Epidermal melanocyte (primary cell): ENCODE measurements around the gene RHOT2.

Experiments used
- DNase-seq: peaks from one replicate; pipeline ENCODE4 v3.0.0; 2011; ENCODE audit warnings: low spot score; ENCODE audit not compliant: insufficient read length

The RHOT2 gene

GRCh38 chr16:669666-670065, 1.7 kb downstream of the RHOT2 start:
- no peak for DNase-seq

DNA sequence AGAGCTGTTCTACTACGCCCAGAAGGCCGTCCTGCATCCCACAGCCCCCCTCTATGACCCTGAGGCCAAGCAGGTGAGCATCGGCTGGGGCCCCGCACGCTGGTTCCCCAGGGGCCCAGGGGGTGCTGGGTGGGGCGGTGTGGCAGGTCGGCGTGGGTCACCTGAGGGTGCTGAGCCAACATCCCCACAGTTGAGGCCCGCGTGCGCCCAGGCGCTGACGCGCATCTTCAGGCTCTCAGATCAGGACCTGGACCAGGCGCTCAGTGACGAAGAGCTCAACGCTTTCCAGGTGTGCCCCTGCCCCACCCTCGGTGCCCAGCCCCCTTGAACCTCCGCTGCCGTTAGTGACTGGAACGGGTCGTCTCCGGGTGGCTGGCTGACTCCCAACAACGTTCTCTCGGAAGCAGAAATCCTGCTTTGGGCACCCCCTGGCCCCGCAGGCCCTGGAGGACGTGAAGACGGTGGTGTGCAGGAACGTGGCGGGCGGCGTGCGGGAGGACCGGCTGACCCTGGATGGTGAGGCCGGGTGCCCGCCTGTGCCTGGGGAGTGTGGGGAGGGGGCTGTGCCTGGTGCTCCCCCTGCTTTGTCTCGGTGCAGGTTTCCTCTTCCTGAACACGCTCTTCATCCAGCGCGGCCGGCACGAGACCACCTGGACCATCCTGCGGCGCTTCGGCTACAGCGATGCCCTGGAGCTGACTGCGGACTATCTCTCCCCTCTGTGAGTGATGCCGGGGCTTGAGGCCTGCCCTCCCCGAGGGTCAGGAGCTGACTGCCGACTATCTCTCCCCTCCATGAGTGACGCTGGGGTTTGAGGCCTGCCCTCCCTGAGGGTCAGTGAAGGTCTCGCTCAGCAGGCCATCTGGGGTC, 2.8 kb downstream of the RHOT2 start:
- DNase-seq, result no peak

- DNase-seq, result no peak
These were observed 3.6 kb downstream of the RHOT2 start for GRCh38 chr16:671353-672131.

- no peak for DNase-seq
These were observed 4.4 kb downstream of the RHOT2 start for GRCh38 chr16:672371-672770.

DNA sequence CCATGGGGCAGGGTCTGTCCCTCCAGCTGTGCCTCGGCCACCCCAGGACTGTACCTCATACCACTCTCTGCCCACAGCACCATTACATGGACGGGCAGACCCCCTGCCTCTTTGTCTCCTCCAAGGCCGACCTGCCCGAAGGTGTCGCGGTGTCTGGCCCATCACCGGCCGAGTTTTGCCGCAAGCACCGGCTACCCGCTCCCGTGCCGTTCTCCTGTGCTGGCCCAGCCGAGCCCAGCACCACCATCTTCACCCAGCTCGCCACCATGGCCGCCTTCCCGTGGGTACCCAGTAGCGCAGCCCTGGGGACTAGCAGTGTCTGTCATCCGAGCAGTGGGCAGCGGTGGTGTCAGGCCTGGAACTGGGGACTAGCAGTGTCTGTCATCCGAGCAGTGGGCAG, 4.9 kb downstream of the RHOT2 start:
- DNase-seq, result no peak

GRCh38 chr16:673399-673991, 5.6 kb downstream of the RHOT2 start:
- DNase-seq, result no peak

DNA sequence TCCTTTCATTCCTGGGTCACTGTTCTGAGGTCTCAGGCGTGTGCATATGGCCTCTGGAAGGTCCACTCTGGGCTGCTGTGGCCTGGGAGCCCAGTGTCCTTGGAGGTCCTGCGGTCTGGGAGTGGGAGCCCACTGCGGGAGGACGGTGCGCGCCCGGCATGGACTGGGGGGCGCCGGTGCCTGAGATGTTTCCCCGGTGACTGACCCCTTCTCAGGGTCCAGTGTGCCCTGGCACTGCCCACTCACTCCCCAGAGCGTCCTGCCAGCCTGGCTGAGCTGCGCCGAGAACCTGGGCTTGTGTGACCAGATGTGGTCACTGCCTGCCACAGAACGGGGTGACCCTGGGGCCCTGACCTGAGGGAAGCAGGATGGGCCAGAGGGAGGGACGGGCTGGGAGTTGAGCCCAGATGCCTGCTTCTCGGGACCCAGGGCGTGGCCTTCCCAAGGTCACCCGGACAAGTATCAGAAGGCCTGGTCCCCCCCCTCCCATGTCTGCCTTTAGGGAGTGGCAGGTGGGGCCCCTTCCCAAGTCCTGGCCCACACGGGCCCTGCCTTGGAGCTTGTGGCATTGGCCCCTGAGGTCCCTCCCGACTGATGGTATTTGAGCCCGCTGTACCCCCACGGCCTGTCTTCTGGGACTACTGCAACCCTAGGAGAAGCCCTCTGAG, 6.4 kb downstream of the RHOT2 start:
- DNase-seq, result no peak

DNA sequence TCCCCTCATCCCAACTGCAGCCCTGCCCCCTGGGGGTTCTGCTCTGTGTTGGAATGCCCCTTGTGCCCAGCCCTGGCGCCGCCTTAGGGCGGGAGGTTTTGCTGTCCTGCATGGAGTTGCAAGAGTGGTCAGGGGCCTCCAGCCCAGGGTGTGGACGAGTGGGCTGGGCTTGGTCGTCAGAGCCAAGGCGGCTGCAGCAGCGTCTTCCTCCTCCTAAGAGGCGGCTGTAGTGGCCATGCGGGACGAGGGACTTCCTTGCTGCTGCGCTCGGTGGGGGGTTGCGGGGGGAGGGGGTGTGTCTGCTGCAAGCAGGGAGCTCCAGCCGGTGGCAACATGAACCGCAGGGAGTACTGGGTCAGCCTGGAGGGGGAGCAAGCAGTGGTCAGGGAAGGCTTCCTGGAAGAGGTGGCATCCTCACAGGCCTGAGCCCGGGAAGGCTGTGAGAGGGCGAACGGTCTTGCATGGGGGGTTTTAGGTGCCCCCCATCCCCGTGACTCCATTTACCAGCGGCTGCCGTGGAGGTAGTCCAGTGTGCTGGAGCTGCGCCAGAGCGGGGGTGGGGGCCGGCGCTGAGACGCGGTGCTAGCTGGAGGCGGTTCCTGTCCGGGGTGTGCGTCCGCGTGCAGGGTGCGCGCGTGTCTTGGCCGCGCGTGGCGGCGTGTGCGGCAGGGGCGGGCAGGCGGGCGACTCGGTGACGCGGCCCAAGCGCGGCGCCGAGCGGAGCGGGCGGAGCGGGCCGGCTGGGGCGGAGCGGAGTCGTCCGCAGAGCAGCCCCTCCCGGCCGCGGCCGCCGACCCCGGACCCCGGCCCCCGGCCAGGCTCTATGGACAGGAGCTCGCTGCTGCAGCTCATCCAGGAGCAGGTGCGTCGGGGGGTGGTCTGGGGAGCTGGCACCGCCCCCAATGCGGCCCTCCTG, 7.3 kb downstream of the RHOT2 start, which contains the start of gene RHBDL1:
Gene RHBDL1, plus strand, starts transcription at position 704 of the 916 bp plus-strand sequence. Its CDS starts 120 bp downstream, at position 824.
- no peak for DNase-seq

- DNase-seq, result no peak
These were observed 8.1 kb downstream of the RHOT2 start for GRCh38 chr16:675884-676564.

DNA sequence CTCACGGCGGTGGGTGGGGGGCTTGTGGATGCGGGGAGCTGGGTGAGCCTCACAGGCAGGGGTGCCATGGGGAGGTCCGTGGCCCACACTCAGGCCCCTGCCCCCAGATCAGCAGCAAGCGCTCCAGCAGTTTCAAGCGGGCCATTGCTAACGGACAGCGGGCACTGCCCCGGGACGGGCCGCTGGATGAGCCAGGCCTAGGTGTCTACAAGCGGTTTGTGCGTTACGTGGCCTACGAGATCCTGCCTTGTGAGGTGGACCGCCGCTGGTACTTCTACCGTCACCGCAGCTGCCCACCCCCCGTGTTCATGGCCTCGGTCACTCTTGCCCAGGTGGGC, 8.6 kb downstream of the RHOT2 start:
- DNase-seq, result no peak

DNA sequence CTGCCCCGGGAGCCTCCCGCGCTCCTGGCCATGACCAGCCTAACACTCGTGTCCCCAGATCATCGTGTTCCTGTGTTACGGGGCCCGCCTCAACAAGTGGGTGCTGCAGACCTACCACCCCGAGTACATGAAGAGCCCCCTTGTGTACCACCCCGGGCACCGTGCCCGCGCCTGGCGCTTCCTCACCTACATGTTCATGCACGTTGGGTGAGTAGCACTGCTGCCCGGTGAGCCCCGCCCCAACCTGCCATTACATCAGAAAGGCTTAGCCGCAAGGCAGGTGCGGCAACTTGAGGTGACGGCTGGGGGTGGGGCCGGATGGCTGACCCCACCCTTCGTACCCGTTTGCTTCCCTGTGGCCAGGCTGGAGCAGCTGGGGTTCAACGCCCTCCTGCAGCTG, 9.0 kb downstream of the RHOT2 start:
- no peak for DNase-seq

- no peak for DNase-seq
These were observed 9.6 kb downstream of the RHOT2 start for GRCh38 chr16:677316-678190.

GRCh38 chr16:678209-678857, 10.4 kb downstream of the RHOT2 start:
- no peak for DNase-seq

- DNase-seq, result no peak
These were observed 11.2 kb downstream of the RHOT2 start for GRCh38 chr16:678858-679813.

- no peak for DNase-seq
These were observed 12.1 kb downstream of the RHOT2 start, which contains the start of gene STUB1 for GRCh38 chr16:679814-680624. TSS of gene STUB1 (plus strand) at chr16:680410. CDS start at chr16:680526, 116 bp downstream.

DNA sequence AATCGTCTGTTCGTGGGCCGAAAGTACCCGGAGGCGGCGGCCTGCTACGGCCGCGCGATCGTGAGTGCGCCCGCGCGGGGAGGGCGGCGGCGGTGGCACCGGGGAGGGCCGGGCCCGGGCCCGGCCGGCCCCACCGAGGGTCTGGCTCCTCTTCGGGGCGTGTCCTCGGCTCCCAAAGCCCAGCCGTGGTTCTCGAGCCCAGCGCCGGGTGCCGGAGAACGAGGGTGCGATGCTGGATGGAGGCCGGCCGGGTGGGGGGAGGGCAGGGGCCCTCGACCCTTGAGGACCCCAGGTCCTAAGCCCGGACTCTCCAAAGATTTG, 12.7 kb downstream of the RHOT2 start:
- DNase-seq, result no peak
